ENCODE measurements around the gene MTUS2.

Gene MTUS2

GRCh38 chr13:29513002-29513980 lies 693.2 kb downstream of the MTUS2 start:
- H3K27ac ChIP-seq: no peak overlapping the region
- TF ChIP-seq CTCF (conservative IDR thresholded peaks at IDR 0.05): no peak

DNA sequence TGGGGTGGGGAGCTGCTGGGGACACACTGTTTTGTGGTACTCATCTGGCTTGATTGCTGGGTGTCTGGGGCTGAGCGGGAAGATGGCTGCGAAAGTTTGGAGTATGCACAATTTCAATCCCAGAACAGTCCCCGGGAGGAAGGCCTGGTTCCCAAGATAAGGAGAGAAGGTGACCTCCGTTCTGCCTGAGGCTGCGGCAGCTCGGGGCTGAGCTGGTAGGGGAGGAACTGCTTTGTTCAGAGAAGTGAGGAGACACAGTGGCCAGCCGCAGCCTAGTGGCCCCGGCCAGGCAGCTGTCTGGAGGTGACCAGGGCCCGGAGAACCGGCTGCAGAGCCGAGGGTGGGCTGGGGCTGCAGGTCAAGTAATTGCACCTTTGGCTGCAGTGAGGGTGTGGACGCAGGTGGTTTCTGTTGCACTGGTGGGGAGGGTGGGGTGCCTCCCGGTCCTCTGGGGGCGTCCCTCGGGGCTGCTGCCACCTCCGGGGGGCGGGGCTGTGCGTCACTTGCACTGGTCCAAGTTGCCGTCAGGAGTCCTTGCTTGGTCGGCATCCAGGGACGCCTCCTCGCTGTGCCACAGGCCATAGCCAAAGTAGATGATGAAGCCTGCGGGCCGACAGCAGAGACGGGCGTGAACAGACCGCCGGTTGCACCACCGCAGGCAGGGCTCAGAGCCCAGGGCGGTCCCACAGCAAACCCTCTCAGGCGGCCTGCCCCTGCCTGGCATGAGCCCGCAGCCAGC lies 694.0 kb downstream of the MTUS2 start:
- no peak for TF ChIP-seq CTCF (conservative IDR thresholded peaks at IDR 0.05)
- no peak overlapping the region for H3K27ac ChIP-seq

- TF ChIP-seq CTCF (conservative IDR thresholded peaks at IDR 0.05): no peak
- H3K27ac ChIP-seq: no peak overlapping the region
These were observed 694.7 kb downstream of the MTUS2 start for GRCh38 chr13:29514720-29515310.

DNA sequence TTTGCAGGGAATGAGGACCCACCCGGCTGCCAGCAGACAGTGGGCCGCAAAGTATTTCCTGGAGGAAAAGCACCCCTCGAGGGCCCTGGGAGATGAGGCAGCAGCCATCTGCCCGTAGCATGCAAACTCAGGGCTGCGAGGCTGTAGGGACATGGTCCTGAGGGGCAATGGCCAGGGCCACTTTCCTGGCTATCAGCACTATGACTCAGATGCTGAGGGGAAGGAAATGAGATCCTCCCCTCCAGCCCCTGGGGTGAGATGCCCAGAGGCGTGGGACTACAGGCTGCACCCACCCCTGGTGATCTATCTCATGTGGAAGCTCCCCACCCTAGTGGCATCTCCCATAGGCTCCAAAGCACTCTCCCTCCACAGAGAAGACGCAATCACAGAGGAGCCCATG lies 695.2 kb downstream of the MTUS2 start:
- H3K27ac ChIP-seq: no peak overlapping the region
- TF ChIP-seq CTCF (conservative IDR thresholded peaks at IDR 0.05): no peak

DNA sequence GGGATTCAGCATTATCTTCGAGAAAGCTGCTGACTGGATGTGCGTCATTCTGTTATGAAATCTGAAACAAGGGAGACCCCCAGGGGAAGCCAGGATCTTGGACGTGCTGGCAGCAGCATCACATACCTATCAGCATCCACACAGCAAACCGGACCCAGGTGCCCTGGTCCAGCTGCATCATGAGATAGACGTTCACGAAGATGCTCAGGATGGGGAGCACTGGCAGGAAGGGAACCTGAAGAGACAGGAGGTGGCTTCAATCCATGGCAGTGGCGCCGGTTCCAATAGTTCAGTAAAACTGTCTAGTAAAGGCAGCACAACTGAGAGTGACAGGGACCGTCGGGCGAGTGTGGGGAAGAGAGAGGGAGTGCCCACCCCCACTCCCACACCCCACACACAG lies 695.9 kb downstream of the MTUS2 start:
- no peak for TF ChIP-seq CTCF (conservative IDR thresholded peaks at IDR 0.05)
- H3K27ac ChIP-seq: no peak overlapping the region

DNA sequence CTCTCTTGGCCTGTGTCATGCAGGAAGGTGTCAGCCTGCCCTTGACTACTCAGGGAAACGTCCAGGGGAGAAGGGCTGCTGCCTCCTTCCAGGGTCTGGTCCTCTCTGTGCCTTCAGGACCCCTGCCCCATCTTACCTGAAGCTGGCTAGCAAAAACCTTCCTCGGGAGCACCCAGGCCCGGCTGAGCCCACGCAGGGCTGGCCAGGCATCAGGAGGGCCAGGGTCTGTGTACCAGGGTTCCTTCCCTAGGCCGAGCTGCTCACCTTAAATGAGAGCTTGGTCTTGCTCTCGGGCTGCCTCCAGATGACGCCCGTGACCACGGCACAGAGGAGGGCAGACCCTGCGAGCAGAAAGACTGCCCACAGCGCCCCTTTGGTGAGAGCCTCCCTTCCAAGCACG lies 696.7 kb downstream of the MTUS2 start:
- no peak overlapping the region for H3K27ac ChIP-seq
- TF ChIP-seq CTCF (conservative IDR thresholded peaks at IDR 0.05): no peak

DNA sequence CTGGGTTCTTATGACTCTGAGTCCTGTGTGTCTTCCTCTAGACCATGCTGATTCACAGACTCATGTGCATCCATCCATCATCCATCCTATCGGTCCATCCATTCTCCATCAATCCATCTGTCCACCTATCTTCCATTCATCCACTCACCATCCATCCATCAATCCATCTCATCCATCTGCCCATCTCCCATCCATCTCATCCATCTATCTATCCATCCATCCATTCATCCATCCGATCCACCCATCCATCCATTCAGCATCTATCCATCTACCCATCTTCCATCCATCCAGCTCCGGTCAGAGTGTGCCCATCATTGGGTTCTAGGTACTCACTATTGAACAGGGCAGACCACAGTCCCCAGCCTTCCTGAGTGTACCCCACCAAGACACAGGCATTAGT lies 699.8 kb downstream of the MTUS2 start:
- no peak for TF ChIP-seq CTCF (conservative IDR thresholded peaks at IDR 0.05)
- no peak overlapping the region for H3K27ac ChIP-seq
